22Rv1 (cell line): ENCODE results near the gene GABRR2.

Experiments used
- ZFX ChIP-seq: fragments of 450-650 bp; IDR thresholded peaks from 2 replicates; pipeline ENCODE4 v1.6.1; 2017; ENCODE audit warnings: antibody characterized with exemption, borderline replicate concordance
- TF ChIP-seq, protein P1 (sequence below): fragments of 450-650 bp; IDR thresholded peaks from 2 replicates; pipeline ENCODE4 v1.5.1; 2017; ENCODE audit warnings: mild to moderate bottlenecking

- TF ChIP-seq, protein P1, sequence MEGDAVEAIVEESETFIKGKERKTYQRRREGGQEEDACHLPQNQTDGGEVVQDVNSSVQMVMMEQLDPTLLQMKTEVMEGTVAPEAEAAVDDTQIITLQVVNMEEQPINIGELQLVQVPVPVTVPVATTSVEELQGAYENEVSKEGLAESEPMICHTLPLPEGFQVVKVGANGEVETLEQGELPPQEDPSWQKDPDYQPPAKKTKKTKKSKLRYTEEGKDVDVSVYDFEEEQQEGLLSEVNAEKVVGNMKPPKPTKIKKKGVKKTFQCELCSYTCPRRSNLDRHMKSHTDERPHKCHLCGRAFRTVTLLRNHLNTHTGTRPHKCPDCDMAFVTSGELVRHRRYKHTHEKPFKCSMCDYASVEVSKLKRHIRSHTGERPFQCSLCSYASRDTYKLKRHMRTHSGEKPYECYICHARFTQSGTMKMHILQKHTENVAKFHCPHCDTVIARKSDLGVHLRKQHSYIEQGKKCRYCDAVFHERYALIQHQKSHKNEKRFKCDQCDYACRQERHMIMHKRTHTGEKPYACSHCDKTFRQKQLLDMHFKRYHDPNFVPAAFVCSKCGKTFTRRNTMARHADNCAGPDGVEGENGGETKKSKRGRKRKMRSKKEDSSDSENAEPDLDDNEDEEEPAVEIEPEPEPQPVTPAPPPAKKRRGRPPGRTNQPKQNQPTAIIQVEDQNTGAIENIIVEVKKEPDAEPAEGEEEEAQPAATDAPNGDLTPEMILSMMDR = no peak
- no peak for TF ChIP-seq ZFX
Measured at GRCh38 chr6:89323511-89323971, 8.4 kb upstream of the GABRR2 start.
